Activated CD4-positive, CD25-positive, alpha-beta regulatory T cell treated with anti-CD3 and anti-CD28 coated beads, Interleukin-2, amount 50 U/mL, for 16 hours (primary cell): Measurements from ENCODE around the gene MAPKBP1.
"Not testable (repeated sequence)": the region's sequence is repeated elsewhere in the genome, so short reads cannot be mapped to it uniquely, and the experiment has no call there.

Experiments
- DNase-seq: peaks from one replicate; pipeline ENCODE4 v3.0.0-alpha.2; 2020; ENCODE audit warnings: low read depth, low spot score

MAPKBP1 gene

GRCh38 chr15:41825572-41826535 is 51.6 kb downstream of the MAPKBP1 start:
- no peak for DNase-seq

- DNase-seq = no peak
Observed at GRCh38 chr15:41827290-41827879, 53.1 kb downstream of the MAPKBP1 start.

GRCh38 chr15:41827880-41828806 is 53.9 kb downstream of the MAPKBP1 start, which contains the start of gene JMJD7:
JMJD7 (plus strand) TSS chr15:41828092; CDS start chr15:41828125, 33 bp downstream.
- DNase-seq = peak; percentile 91

- no peak for DNase-seq
Observed at GRCh38 chr15:41828807-41829141, 54.5 kb downstream of the MAPKBP1 start.

- no peak for DNase-seq
Observed at GRCh38 chr15:41829959-41830646, 55.8 kb downstream of the MAPKBP1 start.

- not testable (repeated sequence) for DNase-seq
Observed at GRCh38 chr15:41831291-41831690, 57.0 kb downstream of the MAPKBP1 start.

- DNase-seq = no peak
Observed at GRCh38 chr15:41832208-41832607, 57.9 kb downstream of the MAPKBP1 start.

GRCh38 chr15:41832875-41833274 is 58.6 kb downstream of the MAPKBP1 start:
- no peak for DNase-seq

- no peak for DNase-seq
Observed at GRCh38 chr15:41834096-41834495, 59.8 kb downstream of the MAPKBP1 start.

- no peak for DNase-seq
Observed at GRCh38 chr15:41836073-41836472, 61.8 kb downstream of the MAPKBP1 start.

- DNase-seq = no peak
Observed at GRCh38 chr15:41836713-41837454, 62.6 kb downstream of the MAPKBP1 start.

- DNase-seq = no peak
Observed at GRCh38 chr15:41838400-41838897, 64.2 kb downstream of the MAPKBP1 start, which contains the start of gene PLA2G4B. PLA2G4B (plus strand) TSS chr15:41838847; CDS start chr15:41838914, 67 bp downstream.

GRCh38 chr15:41839781-41840491 is 65.7 kb downstream of the MAPKBP1 start:
- no peak for DNase-seq

- DNase-seq = no peak
Observed at GRCh38 chr15:41840673-41841072, 66.4 kb downstream of the MAPKBP1 start.

GRCh38 chr15:41841131-41841530 is 66.8 kb downstream of the MAPKBP1 start:
- no peak for DNase-seq

- no peak for DNase-seq
Observed at GRCh38 chr15:41842229-41842628, 67.9 kb downstream of the MAPKBP1 start.

GRCh38 chr15:41843571-41843970 is 69.3 kb downstream of the MAPKBP1 start:
- DNase-seq = no peak

- no peak for DNase-seq
Observed at GRCh38 chr15:41844814-41845213, 70.5 kb downstream of the MAPKBP1 start.

- no peak for DNase-seq
Observed at GRCh38 chr15:41847206-41847605, 72.9 kb downstream of the MAPKBP1 start.

GRCh38 chr15:41847981-41848380 is 73.7 kb downstream of the MAPKBP1 start:
- no peak for DNase-seq
